Measurements from ENCODE around the gene SH3BP5L. TPM values are rescaled to one million over a fixed set of nuclear protein-coding genes. Genes with fewer than 3 reads are reported as not detected.

SH3BP5L gene
- total RNA-seq, 4 donors from 2014 or later, result 2.6 to 29.8 (median 16.4) TPM

GRCh38 chr1:248847956-248848561 is 22.3 kb upstream of the SH3BP5L start:
- no peaks in the 10 kb centered on the region for H3K4me1 ChIP-seq

GRCh38 chr1:248847181-248847955 is 21.7 kb upstream of the SH3BP5L start:
- no peak for TF ChIP-seq POLR2A (IDR thresholded peaks at IDR 0.05)
- TF ChIP-seq, protein P1, sequence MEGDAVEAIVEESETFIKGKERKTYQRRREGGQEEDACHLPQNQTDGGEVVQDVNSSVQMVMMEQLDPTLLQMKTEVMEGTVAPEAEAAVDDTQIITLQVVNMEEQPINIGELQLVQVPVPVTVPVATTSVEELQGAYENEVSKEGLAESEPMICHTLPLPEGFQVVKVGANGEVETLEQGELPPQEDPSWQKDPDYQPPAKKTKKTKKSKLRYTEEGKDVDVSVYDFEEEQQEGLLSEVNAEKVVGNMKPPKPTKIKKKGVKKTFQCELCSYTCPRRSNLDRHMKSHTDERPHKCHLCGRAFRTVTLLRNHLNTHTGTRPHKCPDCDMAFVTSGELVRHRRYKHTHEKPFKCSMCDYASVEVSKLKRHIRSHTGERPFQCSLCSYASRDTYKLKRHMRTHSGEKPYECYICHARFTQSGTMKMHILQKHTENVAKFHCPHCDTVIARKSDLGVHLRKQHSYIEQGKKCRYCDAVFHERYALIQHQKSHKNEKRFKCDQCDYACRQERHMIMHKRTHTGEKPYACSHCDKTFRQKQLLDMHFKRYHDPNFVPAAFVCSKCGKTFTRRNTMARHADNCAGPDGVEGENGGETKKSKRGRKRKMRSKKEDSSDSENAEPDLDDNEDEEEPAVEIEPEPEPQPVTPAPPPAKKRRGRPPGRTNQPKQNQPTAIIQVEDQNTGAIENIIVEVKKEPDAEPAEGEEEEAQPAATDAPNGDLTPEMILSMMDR (IDR thresholded peaks at IDR 0.05), result no peak
- Histone ChIP-seq H3K4me3 (no peak overlapping the region), H3K36me3 (no peaks in the 10 kb centered on the region), H3K4me1 (no peaks in the 10 kb centered on the region), H3K27me3 (no peaks in the 10 kb centered on the region), H3K27ac (no peak overlapping the region), H3K9me3 (no peaks in the 10 kb centered on the region)
- intact Hi-C loops (cut with DNase I; ENCODE audit: low total_unique reads), result no loop called here
- no peak for DNase-seq

More at GRCh38 chr1:248847956-248848561, 22.3 kb upstream of the SH3BP5L start:
- H3K9me3 ChIP-seq, result no peaks in the 10 kb centered on the region
- DNase-seq, result no peak
- H3K4me3 ChIP-seq, result no peak overlapping the region
- no peak overlapping the region for H3K27ac ChIP-seq
- intact Hi-C loops (cut with DNase I; ENCODE audit: low total_unique reads), result no loop called here
- H3K36me3 ChIP-seq, result no peaks in the 10 kb centered on the region
- no peaks in the 10 kb centered on the region for H3K27me3 ChIP-seq
- TF ChIP-seq POLR2A (IDR thresholded peaks at IDR 0.05), result no peak
- TF ChIP-seq, protein P1 (IDR thresholded peaks at IDR 0.05), result no peak

DNA sequence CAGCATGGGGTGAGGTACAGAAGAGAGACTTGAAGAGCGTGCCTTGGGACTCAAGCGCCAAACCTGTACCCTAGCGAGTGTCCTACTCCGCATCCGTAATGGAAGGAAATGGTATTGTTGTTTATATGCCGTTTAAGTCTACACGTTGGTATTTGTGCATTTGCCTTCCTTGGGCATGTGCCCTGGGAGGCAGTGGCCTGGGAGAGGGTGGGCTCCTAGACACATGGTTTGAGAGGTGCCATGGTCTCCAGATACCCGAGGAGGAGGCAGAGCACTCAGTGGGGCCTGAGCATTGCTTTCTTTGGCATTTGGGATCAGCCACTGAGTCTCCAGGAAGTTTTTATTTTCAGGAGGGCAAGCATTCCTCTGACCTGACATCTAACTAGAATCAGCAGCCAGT is 18.8 kb upstream of the SH3BP5L start:
- intact Hi-C loops (cut with DNase I; ENCODE audit: low total_unique reads), result no loop called here
- Histone ChIP-seq H3K36me3 (no peaks in the 10 kb centered on the region), H3K9me3 (no peaks in the 10 kb centered on the region), H3K27ac (no peak overlapping the region), H3K27me3 (no peaks in the 10 kb centered on the region), H3K4me1 (peaks cover 0 to 3% of the 10 kb centered on the region in 2 donors), H3K4me3 (no peak overlapping the region)
- no peak for DNase-seq
- TF ChIP-seq, protein P1 (IDR thresholded peaks at IDR 0.05), result no peak
- TF ChIP-seq POLR2A (IDR thresholded peaks at IDR 0.05), result no peak

GRCh38 chr1:248843687-248844086 is 18.0 kb upstream of the SH3BP5L start:
- intact Hi-C loops (cut with DNase I; ENCODE audit: low total_unique reads), result no loop called here
- Histone ChIP-seq H3K36me3 (no peaks in the 10 kb centered on the region), H3K27ac (no peak overlapping the region), H3K9me3 (no peaks in the 10 kb centered on the region), H3K4me3 (no peak overlapping the region), H3K4me1 (peaks cover 0 to 9% of the 10 kb centered on the region in 2 donors), H3K27me3 (no peaks in the 10 kb centered on the region)
- no peak for DNase-seq
- TF ChIP-seq POLR2A (IDR thresholded peaks at IDR 0.05), result no peak
- TF ChIP-seq, protein P1 (IDR thresholded peaks at IDR 0.05), result no peak

DNA sequence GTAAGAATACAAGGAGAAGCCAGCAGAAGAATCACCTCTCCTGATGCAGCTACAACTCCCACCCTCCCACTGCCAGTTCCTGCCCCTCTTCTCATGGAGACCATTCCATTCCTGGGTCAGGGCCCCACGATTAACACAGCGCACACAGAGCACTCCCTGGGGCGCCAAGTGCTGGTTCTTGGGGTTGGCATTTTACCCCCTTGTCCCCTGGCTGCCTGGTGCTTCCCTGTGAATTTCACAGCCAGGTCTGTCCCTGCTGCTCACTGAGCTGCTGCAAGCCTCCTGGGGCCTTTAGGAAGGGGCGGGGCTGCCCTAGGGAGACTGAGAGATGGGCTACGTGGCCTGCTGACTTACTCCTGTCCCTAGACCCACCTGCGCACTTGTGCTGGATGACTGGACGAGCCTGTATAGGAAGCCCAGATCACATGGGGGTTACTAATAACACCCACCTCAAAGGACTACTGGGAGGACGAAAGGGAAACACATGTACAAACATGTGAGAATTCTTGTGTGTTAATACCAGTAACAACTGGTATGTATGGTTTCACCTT is 17.1 kb upstream of the SH3BP5L start:
- Histone ChIP-seq H3K27ac (no peak overlapping the region), H3K27me3 (no peaks in the 10 kb centered on the region), H3K9me3 (no peaks in the 10 kb centered on the region), H3K36me3 (no peaks in the 10 kb centered on the region), H3K4me3 (no peak overlapping the region), H3K4me1 (peaks cover 0 to 9% of the 10 kb centered on the region in 2 donors)
- intact Hi-C loops (cut with DNase I; ENCODE audit: low total_unique reads), result no loop called here
- TF ChIP-seq, protein P1 (IDR thresholded peaks at IDR 0.05), result no peak
- no peak for TF ChIP-seq POLR2A (IDR thresholded peaks at IDR 0.05)
- no peak for DNase-seq
